Activated CD8-positive, alpha-beta memory T cell treated with anti-CD3 and anti-CD28 coated beads for 4 hours (primary cell): Measurements from ENCODE around the gene CLEC4M.

Experiments used
- DNase-seq, 2 donors: peaks; one replicate each; pipeline ENCODE4 v3.0.0-alpha.2; 2020; ENCODE audit warnings: low read depth in 2 of 2

CLEC4M gene, protein sequence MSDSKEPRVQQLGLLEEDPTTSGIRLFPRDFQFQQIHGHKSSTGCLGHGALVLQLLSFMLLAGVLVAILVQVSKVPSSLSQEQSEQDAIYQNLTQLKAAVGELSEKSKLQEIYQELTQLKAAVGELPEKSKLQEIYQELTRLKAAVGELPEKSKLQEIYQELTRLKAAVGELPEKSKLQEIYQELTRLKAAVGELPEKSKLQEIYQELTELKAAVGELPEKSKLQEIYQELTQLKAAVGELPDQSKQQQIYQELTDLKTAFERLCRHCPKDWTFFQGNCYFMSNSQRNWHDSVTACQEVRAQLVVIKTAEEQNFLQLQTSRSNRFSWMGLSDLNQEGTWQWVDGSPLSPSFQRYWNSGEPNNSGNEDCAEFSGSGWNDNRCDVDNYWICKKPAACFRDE

DNA sequence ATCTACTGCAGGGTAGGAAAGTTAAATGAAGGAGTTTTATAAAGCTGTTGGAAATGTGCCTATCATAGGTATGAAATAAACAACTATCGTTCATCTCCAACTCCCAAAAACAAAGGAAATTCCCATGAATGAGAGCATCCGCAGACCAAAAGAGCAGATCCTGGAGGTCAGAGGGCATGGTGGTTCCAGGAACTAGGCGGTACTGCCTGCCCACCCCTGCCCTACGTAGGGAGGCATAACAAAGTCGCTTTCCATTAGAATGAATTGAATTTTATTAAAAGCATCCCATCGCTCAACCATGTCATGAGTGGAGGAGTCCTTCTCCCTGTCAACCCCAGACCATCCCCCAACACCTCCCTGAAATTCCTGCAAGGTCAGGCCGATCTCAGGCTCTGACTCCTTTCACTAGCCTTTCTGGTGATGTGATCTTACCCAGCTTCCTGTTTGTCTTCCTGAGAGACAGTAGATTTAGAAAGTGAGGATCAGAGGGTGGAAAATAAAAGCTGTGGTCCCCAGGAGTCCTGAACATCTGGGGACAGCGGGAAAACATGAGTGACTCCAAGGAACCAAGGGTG, at the start of gene CLEC4M:
Gene CLEC4M, plus strand, starts transcription at position 525 of the 575 bp plus-strand sequence. Its CDS starts 24 bp downstream, at position 549.
- no peak for DNase-seq

DNA sequence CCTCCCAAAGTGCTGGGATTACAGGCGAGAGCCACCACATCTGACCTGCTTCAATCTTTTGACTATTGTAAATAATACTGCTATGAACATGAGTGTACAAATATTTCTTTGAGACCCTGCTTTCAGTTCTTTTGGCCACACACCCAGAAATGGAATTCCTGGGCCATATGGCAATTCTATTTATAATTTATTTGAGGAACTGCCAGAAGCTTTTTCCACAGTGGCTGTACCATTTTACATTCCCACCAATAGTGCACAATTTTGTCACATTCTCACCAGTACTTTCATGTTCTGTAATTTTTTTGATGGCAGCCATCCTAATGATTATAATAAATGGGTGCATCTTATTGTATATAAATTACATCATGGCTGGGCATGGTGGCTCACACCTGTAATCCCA, 47.4 kb upstream of the CLEC4M start:
- no peak for DNase-seq

GRCh38 chr19:7716762-7717161, 46.3 kb upstream of the CLEC4M start:
- no peak for DNase-seq

DNA sequence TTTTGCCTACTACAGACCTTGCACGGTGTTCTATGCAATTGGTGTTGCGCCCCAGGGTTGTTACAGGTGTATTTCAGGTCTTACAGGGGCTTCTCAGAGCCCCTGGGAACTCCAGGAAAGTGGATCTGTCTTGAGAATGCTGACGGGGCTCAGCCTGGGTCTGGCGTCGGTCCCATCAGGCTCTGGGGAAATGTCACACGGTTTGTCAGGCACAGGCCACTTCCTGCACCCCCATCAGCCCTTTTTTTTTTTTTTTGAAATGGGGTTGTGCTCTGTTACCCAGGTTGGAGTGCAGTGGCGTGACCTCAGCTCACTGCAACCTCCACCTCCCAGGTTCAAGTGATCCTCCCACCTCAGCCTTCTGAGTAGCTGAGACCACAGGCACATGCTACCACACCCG, 44.4 kb upstream of the CLEC4M start:
- DNase-seq = no peak

DNA sequence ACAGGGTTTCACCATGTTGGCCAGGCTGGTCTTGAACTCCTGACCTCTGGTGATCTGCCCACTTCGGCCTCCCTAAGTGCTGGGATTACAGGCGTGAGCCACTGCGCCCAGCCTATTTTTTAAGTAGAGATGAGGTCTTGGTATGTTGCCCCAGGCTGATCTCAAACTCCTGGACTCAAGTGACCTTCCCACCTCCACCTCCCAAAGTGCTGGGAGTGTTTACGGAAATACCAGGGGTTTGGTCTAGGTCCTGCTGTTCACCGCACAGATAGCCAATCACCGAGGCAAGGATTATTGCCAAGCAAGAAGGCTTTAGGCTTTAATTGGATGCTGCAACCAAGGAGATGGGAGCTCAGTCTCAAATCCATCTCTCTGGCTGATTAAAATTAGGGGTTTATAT, 42.7 kb upstream of the CLEC4M start:
- DNase-seq = no peak

DNA sequence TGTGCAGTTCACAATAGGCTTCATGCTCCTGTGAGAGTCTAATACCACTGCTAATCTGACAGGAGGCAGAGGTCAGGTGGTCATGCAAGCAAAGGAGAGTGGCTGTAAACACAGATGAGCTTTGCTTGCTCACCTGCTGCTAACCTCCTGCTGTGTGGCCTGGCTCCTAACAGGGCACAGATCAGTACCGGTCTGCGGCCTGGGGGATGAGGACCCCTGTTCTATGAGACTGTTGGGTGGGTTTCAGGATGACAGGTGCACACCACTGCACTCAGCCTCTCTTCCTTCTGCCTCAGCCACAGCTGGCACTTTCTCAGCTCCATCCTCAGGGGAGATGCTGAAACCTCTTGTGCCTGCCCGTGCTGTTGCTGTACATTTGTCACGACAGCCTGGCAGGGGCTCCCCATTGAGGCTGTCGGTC, 40.8 kb upstream of the CLEC4M start:
- no peak for DNase-seq

DNA sequence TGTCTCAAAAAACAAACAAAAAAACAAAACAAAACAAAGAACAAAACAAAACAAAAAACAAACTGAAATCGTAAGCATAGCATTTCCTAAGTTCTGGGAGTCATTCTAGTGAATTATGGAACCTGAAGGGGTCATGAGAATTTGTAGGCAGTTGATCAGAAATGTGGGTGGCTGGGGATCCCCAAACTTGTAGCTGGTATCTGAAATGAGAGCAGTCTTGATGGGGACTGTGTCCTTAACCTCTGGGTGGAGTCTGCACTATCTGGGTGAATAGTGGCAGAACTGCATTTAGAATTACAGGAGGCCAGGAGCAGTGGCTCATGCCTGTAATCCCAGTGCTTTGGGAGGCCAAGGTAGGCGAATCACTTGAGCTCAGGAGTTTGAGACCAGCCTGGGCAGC, 37.3 kb upstream of the CLEC4M start:
- no peak for DNase-seq

GRCh38 chr19:7729211-7729610, 33.8 kb upstream of the CLEC4M start:
- no peak for DNase-seq

GRCh38 chr19:7729831-7730285, 33.2 kb upstream of the CLEC4M start:
- DNase-seq = no peak

DNA sequence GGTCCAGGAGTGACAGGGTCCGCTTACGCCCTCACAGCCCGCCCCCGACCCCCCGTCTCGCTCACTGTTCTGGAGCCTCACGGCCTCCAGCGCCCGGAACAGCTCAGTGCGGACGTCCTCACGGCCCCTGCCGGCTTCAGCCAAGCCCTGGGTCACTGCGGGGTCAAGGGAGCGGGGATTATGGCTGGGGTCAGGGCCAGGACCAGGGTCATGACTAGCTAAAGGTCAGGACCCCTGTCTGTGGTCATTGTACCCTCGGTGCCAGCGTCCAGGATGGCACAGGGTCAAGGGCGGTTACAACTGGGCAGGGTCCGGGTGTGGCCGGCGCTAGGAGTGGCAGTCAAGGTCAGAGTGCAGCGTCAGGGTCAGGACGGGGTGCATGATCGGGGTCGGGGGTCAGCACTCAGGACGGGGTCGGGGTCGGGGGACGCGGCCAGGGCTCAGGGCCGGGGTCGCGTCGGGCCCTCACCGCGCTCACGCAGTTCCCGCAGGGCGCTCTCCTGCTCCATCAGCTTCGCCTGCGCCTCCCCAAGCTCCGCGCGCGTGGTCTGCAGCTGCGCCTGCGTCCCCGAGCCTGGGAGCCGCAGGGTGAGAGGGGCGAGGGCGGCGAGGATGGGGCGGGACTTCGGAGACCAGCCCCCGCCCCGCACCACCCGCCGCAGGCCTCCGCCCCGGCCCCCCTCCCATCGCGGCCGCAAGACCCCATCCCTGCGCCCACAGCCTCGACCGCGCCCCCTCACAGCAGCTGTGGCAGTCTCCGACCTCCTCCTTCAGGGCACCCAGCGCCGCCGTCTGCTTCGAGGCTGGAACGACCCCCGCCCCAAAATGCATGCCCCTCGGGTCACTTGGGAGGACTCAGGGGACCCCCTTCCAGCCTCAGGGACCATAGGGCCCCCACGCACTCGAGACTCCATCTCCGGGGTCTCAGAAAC, 32.5 kb upstream of the CLEC4M start:
- DNase-seq = no peak

- no peak for DNase-seq
Measured at GRCh38 chr19:7731218-7731595, 31.8 kb upstream of the CLEC4M start.

DNA sequence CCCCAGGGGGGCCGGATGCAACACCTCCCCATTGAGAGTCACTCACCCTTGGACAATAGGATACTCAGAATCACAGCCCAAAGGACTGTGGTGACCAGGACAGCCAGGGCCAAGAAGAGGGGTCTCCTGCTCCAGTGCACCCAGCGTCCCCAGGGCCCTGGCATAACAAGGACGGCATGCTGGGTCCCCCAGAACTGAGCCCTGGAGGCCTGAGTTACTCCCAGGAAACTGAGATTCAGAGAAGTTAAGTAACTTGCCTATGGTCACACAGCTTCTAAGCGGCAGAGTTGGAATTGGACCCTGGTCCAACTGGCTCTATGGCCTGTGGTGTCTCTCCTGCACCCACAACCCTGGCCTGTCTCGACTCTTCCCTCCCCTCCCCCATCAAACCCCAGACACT, 31.4 kb upstream of the CLEC4M start:
- DNase-seq = no peak

DNA sequence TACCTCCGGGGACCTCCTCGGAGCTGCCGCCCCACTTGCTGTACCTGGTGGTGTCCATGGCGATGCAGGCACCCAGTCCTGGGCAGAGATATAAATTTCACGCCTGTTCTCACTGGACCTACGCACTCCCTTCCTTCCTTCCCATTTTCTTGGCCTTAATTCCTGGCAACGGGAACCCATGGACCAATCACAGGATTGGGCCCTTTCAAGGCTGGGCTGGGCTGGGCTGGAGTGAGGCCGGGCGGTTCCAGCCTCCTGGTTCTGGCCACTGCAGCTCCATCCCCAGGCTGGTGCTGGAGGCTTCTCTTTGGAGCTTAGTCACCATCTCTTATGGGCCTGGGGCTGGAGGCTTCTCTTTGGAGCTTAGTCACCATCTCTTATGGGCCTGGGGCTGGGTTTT, 31.0 kb upstream of the CLEC4M start, which contains the start of gene CLEC4G:
Gene CLEC4G, minus strand, starts transcription at position 66 of the 400 bp plus-strand sequence. Its CDS starts 8 bp downstream, at position 58.
- no peak for DNase-seq

GRCh38 chr19:7733376-7733775, 29.7 kb upstream of the CLEC4M start:
- no peak for DNase-seq

GRCh38 chr19:7734220-7735203, 28.5 kb upstream of the CLEC4M start:
- DNase-seq = no peak

DNA sequence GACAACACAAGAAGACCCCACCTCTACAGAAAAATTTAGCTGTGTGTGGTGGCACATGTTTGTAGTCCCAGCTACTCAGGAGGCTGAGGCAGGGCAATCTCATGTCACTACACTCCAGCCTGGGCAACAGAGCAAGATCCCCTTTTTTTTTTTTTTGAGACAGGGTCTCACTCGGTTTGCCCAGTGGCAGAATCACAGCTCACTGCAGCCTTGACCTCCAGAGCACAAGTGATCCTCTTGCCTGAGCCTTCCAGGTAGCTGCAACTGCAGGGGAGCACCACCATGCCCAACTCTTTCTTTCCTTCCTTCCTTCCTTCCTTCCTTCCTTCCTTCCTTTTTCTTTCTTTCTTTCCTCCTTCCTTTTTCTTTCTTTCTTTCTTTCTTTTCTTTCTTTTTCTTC, 26.9 kb upstream of the CLEC4M start:
- no peak for DNase-seq

GRCh38 chr19:7737215-7737614, 25.8 kb upstream of the CLEC4M start:
- DNase-seq = no peak

GRCh38 chr19:7738023-7738422, 25.0 kb upstream of the CLEC4M start:
- DNase-seq = no peak

DNA sequence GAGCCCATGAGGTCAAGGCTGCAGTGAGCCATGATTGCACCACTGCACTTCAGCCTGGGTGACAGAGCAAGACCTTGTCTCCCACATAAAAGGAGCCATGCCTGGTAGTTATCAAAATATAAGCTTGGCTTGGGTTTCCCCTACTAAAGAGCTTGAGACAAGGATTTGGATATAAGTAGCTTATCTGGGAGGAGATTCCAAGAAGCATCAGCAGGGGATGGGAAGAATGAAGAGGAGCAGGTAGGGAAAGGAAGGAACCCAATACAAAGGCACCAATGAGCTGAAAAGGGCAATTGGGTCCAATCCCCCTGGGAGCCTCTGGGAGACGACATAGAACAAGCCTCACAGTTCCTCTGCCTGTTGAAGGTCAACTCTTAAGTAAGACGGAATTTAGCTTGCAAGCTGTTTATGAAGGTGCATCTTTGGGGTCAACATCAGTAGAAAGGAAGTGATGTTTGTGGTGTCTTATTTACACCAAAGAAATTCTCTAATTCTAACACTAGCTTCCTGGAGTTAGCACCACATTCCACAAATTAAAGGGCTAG, 23.8 kb upstream of the CLEC4M start:
- no peak for DNase-seq

GRCh38 chr19:7739801-7740681, 23.0 kb upstream of the CLEC4M start:
- DNase-seq = no peak
